ENCODE results near the gene PALLD.
"Not testable (repeated sequence)": the region's sequence is repeated elsewhere in the genome, so short reads cannot be mapped to it uniquely, and the experiment has no call there.

PALLD gene

DNA sequence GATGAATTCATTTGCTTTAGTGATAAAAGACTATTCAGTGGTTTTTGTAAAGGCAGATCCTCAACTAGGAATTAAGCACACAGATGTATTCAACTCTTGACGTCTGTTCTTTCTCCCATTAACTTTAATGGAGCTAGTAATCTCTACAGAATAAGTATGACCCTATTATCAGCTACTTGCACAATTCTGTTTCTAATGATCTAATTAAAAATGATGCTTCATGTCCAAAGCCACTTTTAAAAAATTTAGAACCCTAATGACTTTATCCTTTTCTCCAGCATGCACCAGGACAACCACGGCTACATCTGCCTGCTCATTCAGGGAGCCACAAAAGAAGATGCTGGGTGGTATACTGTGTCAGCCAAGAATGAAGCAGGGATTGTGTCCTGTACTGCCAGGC lies 427.8 kb downstream of the PALLD start:
- Mint-ChIP-seq H3K27me3 (no peaks in the 10 kb centered on the region), H3K36me3 (no peaks in the 10 kb centered on the region), H3K4me3 (no peak overlapping the region), H3K27ac (no peak overlapping the region), H3K4me1 (no peaks in the 10 kb centered on the region), H3K9me3 (no peaks in the 10 kb centered on the region)

DNA sequence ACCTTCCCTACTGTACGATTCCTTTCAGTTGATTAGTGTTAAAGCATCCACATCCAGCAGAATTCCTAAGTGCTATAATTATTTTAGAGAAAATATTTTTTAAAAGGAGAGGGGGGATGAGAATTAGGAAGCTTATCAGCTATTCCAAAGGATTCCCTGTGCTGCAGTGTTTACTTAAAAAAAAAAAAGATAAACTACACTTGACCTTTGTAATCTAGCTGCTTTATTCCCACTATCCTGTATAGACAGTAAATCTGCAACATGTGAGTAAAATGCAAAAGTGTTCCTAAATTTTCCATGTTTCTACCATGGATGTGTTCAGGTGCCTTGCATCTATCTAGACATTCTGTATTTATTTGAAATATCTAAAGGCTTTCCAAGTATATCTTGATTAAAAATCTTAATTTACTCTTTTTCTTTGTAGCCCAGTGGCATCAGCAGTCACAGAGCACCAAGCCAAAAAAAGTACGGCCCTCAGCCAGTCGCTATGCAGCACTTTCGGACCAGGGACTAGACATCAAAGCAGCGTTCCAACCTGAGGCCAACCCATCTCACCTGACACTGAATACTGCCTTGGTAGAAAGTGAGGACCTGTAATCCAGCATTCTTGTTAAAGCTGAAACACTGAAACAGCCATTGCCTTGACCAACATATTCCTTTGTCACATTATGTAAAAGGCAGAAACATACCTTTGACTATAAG lies 429.1 kb downstream of the PALLD start:
- Mint-ChIP-seq H3K4me3 (no peak overlapping the region), H3K27me3 (no peaks in the 10 kb centered on the region), H3K36me3 (no peaks in the 10 kb centered on the region), H3K9me3 (no peaks in the 10 kb centered on the region), H3K27ac (no peak overlapping the region), H3K4me1 (no peaks in the 10 kb centered on the region)

DNA sequence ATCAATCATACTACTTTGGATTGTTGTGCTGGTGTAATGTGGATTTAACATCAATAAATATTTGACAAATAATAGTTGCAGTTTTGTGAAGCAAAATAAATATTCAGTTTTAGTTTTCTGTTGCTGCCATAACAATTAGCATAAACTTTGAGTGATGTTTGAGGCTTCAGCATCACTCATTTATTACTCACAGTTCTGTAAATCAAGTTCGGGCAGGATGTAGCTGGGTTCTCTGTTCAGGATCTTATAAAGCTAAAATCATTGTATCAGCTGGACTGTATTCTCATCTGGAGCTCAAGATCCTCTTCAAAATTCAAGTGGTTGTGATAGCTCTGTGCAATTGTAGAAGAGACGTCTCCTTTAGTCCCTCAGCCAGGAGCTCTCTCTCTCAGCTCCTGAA lies 431.5 kb downstream of the PALLD start:
- peaks cover 14% of the 10 kb centered on the region for H3K36me3 Mint-ChIP-seq
- no peak overlapping the region for H3K27ac Mint-ChIP-seq
- peaks cover 2% of the 10 kb centered on the region for H3K27me3 Mint-ChIP-seq
- H3K9me3 Mint-ChIP-seq = peaks cover 18% of the 10 kb centered on the region
- no peak overlapping the region for H3K4me3 Mint-ChIP-seq
- no peaks in the 10 kb centered on the region for H3K4me1 Mint-ChIP-seq

DNA sequence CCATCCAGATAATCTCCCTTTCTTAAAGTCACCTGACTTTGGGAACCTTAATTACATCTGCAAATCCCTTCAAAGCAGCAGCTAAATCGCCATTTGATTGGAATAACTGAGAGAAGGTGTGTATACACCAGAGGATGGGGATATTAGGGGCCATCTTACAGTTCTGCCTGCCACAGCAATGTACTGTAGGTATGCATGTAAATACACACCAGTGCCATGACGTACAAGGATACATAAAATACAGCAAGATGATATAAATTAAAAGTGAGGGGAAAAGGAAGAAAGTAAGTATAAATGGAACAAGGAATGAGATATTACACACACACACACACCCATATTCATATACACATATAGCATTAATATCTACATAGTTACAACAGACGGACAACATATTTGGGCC lies 432.0 kb downstream of the PALLD start:
- peaks cover 22% of the 10 kb centered on the region for H3K9me3 Mint-ChIP-seq
- no peak overlapping the region for H3K4me3 Mint-ChIP-seq
- no peak overlapping the region for H3K27ac Mint-ChIP-seq
- no peaks in the 10 kb centered on the region for H3K4me1 Mint-ChIP-seq
- H3K36me3 Mint-ChIP-seq = peaks cover 14% of the 10 kb centered on the region
- peaks cover 2% of the 10 kb centered on the region for H3K27me3 Mint-ChIP-seq

DNA sequence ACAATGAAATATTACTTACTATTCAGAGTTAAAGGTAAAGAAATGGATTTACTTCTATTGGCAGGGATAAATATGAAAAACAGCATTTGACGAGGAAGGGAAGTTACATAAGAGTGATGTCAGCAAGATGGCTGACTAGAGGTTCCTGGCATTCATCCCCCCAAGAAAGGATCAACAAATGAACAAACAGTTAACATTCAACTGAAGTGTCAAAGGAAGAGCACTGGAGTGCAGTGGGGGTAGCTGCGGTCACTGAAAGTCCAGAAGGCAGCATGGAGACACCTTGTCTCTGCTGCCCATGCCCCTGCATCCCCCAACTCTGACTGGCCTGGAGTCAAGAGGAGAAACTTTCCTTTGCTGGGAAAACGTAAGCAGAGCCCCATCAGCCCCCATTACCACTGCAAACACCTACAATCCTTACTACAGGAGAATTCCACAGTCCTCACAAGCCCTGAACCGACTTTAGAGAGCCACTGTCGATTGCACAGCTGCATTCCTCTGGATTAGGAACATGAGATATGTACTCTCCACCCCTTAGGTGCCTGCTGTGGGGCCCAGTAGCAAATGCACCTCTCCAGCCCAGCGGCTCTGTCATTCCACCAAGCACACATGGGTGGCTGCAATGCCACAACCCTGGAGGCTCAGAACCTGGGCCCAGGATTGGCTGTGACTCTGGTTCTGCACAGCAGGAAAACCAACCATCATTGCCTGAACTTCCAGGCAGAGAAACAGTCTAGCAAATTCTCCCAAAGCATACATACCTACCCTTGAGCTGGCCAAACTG lies 433.8 kb downstream of the PALLD start:
- H3K27me3 Mint-ChIP-seq = peaks cover 2% of the 10 kb centered on the region
- no peak overlapping the region for H3K4me3 Mint-ChIP-seq
- H3K9me3 Mint-ChIP-seq = peaks cover 22% of the 10 kb centered on the region
- H3K27ac Mint-ChIP-seq = no peak overlapping the region
- no peaks in the 10 kb centered on the region for H3K4me1 Mint-ChIP-seq
- H3K36me3 Mint-ChIP-seq = peaks cover 21% of the 10 kb centered on the region

DNA sequence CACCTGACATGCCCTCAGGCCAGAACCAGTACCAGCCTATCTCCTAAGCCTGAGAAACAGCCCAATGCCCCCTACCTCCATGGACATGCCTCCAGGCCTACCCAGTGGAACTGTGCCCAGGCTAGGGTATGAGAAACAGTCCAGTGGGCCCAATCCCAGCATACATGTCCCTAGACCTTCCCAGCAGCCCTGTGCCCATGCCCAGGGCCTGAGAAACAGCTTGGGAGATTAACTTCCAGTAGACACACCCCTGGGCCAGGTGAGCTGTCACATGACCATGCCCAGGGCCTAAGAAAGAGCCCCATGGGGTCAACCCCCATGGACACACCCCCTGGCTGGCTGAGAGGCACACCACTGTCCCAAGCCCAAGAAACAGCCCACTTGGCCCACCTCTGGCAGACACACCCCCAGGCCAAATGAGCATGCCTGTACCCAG lies 434.4 kb downstream of the PALLD start:
- Mint-ChIP-seq H3K4me3 (no peak overlapping the region), H3K4me1 (no peaks in the 10 kb centered on the region), H3K36me3 (peaks cover 21% of the 10 kb centered on the region), H3K9me3 (peaks cover 22% of the 10 kb centered on the region), H3K27me3 (peaks cover 2% of the 10 kb centered on the region), H3K27ac (no peak overlapping the region)

DNA sequence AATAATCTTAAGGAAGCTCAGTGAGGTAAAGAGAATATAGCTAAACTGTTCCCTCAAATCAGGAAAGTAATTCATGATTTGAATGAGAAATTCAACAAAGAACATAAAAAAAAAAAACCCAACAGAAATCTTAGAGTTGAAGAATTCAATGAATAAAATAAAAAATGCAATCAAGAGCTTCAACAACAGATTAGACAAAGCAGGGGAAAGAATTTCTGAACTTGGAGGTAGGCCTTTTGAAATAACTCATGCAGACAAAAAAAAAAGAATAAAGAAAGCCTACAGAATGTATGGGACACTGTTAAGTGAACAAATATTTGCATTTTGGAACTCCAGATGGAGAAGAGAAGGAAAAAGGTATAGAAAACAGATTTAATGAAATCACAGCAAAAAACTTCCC lies 435.3 kb downstream of the PALLD start:
- H3K4me1 Mint-ChIP-seq = no peaks in the 10 kb centered on the region
- H3K27ac Mint-ChIP-seq = no peak overlapping the region
- peaks cover 27% of the 10 kb centered on the region for H3K9me3 Mint-ChIP-seq
- H3K27me3 Mint-ChIP-seq = peaks cover 2% of the 10 kb centered on the region
- peaks cover 25% of the 10 kb centered on the region for H3K36me3 Mint-ChIP-seq
- no peak overlapping the region for H3K4me3 Mint-ChIP-seq

DNA sequence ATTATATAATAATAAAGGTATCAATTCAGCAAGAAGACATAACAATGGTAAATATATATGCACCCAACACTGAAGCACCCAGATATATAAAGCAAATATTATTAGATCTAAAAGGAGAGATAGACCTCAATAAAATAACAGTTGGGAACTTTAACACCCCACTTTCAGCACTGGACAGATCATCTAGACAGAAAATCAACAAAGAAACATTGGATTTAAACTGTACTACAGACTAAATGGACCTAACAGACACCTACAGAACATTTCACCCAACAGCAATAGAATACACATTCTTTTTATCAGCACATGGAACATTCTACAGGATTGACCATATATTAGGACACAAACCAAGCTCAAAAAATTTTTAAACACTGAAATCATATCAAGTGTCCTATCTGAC lies 436.6 kb downstream of the PALLD start:
- peaks cover 34% of the 10 kb centered on the region for H3K9me3 Mint-ChIP-seq

DNA sequence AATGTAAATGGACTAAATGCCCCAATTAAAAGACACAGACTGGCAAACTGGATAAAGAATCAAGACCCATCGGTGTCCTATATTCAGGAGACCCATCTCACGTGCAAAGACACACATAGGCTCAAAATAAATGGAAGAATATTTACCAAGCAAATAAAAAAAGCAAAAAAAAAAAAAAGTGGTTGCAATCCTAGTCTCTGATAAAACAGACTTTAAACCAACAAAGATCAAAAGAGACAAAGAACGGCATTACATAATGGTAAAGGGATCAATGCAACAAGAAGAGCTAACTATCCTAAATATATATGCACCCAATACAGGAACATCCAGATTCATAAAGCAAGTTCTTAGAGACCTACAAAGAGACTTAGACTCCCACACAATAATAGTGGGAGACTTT lies 440.6 kb downstream of the PALLD start:
- Mint-ChIP-seq H3K36me3 (peaks cover 28% of the 10 kb centered on the region), H3K9me3 (peaks cover 26% of the 10 kb centered on the region)
- not testable (repeated sequence) for H3K27ac Mint-ChIP-seq, H3K4me3 Mint-ChIP-seq, H3K4me1 Mint-ChIP-seq, H3K27me3 Mint-ChIP-seq

More for the DNA sequence above, 436.6 kb downstream of the PALLD start:
- no peaks in the 10 kb centered on the region for H3K4me1 Mint-ChIP-seq
- H3K27me3 Mint-ChIP-seq = peaks cover 2% of the 10 kb centered on the region
- H3K36me3 Mint-ChIP-seq = peaks cover 31% of the 10 kb centered on the region
- no peak overlapping the region for H3K27ac Mint-ChIP-seq
- H3K4me3 Mint-ChIP-seq = no peak overlapping the region

DNA sequence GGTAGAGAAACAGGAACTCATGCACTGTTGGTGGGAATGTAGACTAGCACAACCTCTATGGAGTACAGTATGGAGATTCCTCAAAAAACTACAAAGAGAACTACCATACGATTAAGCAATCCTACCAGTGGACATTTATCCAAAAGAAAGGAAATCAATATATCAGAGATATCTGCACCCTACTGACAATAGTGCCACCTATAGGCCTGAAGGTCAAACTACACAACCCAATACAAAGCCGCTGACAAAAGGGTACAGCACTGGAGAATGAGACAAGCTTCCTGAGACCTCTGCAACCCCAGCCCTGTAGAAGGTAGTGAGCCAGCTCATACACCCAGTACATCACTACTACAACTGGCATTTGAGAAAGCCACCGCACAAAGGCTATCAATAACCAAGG lies 446.1 kb downstream of the PALLD start:
- peaks cover 7% of the 10 kb centered on the region for H3K9me3 Mint-ChIP-seq
- no peak overlapping the region for H3K4me3 Mint-ChIP-seq
- H3K36me3 Mint-ChIP-seq = peaks cover 8% of the 10 kb centered on the region
- H3K27me3 Mint-ChIP-seq = no peaks in the 10 kb centered on the region
- H3K27ac Mint-ChIP-seq = no peak overlapping the region
- no peaks in the 10 kb centered on the region for H3K4me1 Mint-ChIP-seq

DNA sequence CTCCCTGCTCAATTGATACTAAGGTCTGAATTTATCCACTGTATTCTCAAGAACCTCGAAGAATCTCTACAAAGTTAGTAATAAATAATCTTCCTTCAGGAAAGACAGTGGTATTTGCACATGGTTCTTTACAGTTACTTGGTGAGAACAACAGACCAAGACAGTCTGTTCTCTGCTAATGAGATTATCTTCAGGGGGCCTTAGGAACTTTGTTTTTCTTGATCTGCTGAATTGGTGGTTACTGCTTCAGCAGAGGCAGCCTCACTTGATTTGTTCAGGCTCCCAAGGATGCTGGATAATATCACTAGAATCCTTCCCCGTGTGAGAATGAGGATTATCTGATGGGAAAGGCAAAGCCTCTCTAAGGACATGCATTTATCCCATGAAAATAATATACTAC lies 448.4 kb downstream of the PALLD start:
- Mint-ChIP-seq H3K36me3 (peaks cover 6% of the 10 kb centered on the region), H3K9me3 (peaks cover 11% of the 10 kb centered on the region), H3K27ac (no peak overlapping the region), H3K4me3 (no peak overlapping the region), H3K27me3 (no peaks in the 10 kb centered on the region), H3K4me1 (no peaks in the 10 kb centered on the region)

DNA sequence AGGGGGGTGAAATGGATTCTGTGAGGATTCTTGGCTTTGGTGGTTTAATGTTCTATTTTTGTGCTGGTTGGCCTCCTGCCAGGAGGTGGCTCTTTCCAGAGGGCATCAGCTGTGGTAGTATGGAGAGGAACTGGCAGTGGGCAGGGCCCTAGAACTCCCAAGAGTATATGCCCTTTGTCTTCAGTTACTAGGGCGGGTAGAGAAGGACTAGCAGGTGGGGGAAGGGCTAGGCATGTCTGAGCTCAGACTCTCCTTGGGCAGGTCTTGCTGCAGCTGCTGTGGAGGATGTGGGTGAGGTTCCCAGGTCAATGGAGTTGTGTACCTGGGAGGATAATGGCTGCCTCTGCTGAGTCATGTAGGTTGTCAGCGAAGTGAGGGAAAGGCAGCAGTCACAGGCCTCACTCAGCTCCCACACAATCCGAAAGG lies 456.0 kb downstream of the PALLD start:
- H3K9me3 Mint-ChIP-seq = peaks cover 22% of the 10 kb centered on the region
- not testable (repeated sequence) for H3K27me3 Mint-ChIP-seq, H3K4me1 Mint-ChIP-seq

DNA sequence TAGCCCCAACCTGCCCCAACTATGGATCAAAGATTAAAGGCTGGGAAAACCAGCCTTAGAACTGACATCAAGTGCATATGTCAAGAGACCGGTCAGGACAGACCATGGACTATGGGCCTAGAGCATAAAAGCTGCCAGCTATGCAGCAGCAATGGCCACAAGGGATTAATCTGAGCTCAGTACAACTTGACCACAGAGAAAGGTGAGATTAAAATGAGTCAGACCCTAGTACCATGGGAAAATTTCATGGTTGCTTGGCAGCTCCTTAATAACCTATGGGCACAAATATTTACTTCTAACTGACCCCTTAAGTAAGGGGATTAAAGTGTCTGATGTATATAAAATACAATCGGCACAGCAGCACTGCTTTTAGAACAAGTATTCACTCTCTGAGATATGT lies 458.8 kb downstream of the PALLD start:
- H3K9me3 Mint-ChIP-seq = peaks cover 11% of the 10 kb centered on the region
- no peak overlapping the region for H3K4me3 Mint-ChIP-seq
- no peak overlapping the region for H3K27ac Mint-ChIP-seq
- H3K27me3 Mint-ChIP-seq = peaks cover 3% of the 10 kb centered on the region
- no peaks in the 10 kb centered on the region for H3K4me1 Mint-ChIP-seq
- peaks cover 11% of the 10 kb centered on the region for H3K36me3 Mint-ChIP-seq

More for the DNA sequence above, 456.0 kb downstream of the PALLD start:
- not testable (repeated sequence) for H3K4me3 Mint-ChIP-seq, H3K27ac Mint-ChIP-seq
- H3K36me3 Mint-ChIP-seq = peaks cover 15% of the 10 kb centered on the region

DNA sequence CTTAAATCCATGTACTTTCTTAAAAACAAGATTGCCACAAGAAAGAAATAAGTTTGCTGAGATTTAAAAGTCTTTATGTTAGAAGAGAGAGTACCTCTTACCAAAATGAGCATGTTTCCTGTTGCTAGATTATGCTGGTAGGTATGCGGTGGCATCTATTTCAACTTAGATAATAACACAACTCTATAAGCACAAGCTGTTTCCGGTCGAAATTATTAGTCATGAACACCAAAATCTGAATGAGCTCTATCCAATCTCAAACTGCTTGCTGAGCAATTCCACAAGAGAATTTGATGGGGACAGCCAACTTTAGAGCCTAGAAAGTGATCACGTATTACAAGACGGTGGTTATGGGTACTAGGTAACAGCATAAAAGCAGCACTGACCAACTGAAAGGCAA lies 463.9 kb downstream of the PALLD start:
- no peaks in the 10 kb centered on the region for H3K4me1 Mint-ChIP-seq
- no peaks in the 10 kb centered on the region for H3K27me3 Mint-ChIP-seq
- H3K4me3 Mint-ChIP-seq = no peak overlapping the region
- peaks cover 10% of the 10 kb centered on the region for H3K36me3 Mint-ChIP-seq
- H3K27ac Mint-ChIP-seq = no peak overlapping the region
- no peaks in the 10 kb centered on the region for H3K9me3 Mint-ChIP-seq

DNA sequence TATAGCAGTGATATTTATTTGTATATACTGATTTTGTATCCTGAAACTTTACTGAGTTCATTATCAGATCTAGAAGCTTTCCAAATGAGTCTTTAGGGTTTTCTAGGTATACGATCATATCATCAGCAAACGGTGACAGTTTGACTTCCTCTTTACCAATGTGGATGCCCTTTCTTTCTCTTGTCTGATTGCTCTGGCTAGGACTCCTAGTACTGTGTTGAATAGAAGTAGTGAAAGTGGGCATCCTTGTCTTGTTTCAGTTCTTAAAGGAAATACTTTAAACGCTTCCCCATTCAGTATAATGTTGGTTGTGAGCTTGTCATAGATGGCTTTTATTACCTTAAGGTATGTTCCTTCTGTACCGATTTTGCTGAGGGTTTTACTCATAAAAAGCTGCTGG lies 475.7 kb downstream of the PALLD start:
- H3K27me3 Mint-ChIP-seq = no peaks in the 10 kb centered on the region
- H3K9me3 Mint-ChIP-seq = peaks cover 23% of the 10 kb centered on the region
- no peaks in the 10 kb centered on the region for H3K4me1 Mint-ChIP-seq
- H3K36me3 Mint-ChIP-seq = peaks cover 18% of the 10 kb centered on the region
- no peak overlapping the region for H3K4me3 Mint-ChIP-seq
- H3K27ac Mint-ChIP-seq = no peak overlapping the region

All from activated naive CD4-positive, alpha-beta T cell treated with anti-CD3 and anti-CD28 coated beads, Interleukin-2, amount 50 U/mL, for 24 hours (primary cell).